GM12865 (cell line): Measurements from ENCODE around the gene FHL1.

Experiments
- DNase-seq: peaks from one replicate; pipeline ENCODE4 v3.0.0; 2010; ENCODE audit warnings: low read depth
- H3K4me3 ChIP-seq: 2 replicates; pipeline ENCODE4 v1.5.1; 2011; ENCODE audit warnings: mild to moderate bottlenecking, low read depth, low read length, control low read depth
- CTCF ChIP-seq: IDR thresholded peaks from 2 replicates; pipeline ENCODE4 v1.5.1; 2011; ENCODE audit warnings: low read length, control low read depth, low read depth, inconsistent platforms; ENCODE audit not compliant: insufficient read depth; ENCODE audit errors: missing control alignments

FHL1 gene

GRCh38 chrX:136168929-136169735 lies 21.8 kb downstream of the FHL1 start:
- H3K4me3 ChIP-seq: no peak overlapping the region
- no peak for DNase-seq
- TF ChIP-seq CTCF: no peak

- DNase-seq: no peak
- TF ChIP-seq CTCF: no peak
These were observed 22.9 kb downstream of the FHL1 start for GRCh38 chrX:136170139-136170800.

GRCh38 chrX:136171420-136171819 lies 24.1 kb downstream of the FHL1 start:
- no peak for DNase-seq
- TF ChIP-seq CTCF: no peak
- no peak overlapping the region for H3K4me3 ChIP-seq

More at GRCh38 chrX:136170139-136170800, 22.9 kb downstream of the FHL1 start:
- no peak overlapping the region for H3K4me3 ChIP-seq

GRCh38 chrX:136176399-136176825 lies 29.1 kb downstream of the FHL1 start:
- no peak for TF ChIP-seq CTCF
- no peak for DNase-seq
- H3K4me3 ChIP-seq: no peak overlapping the region

- no peak overlapping the region for H3K4me3 ChIP-seq
- DNase-seq: no peak
- no peak for TF ChIP-seq CTCF
These were observed 31.8 kb downstream of the FHL1 start for GRCh38 chrX:136179133-136179532.

- no peak for DNase-seq
- no peak overlapping the region for H3K4me3 ChIP-seq
- no peak for TF ChIP-seq CTCF
These were observed 35.1 kb downstream of the FHL1 start for GRCh38 chrX:136182414-136182813.
